ENCODE measurements around the gene SLC18A2.

Gene SLC18A2

DNA sequence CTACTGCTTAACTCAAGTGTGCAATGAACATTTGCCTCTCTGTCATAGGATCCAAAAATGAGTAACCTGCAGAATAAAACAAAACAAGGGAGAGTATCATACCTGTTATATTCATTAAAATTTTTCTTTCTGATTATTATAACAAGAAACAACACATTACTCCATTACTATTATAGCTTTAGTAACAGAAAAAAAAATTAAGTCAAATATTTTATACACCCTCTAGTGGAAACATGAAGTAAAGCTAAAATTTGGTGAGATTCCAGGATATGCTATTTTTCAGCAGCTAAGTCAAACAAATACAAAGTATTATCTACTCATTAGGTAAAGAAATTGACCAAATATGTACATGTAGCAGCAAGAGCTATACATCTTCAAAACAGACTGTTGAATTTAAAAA is 78.0 kb downstream of the SLC18A2 start:
- Histone ChIP-seq H3K4me3 (ENCODE audit: low read depth, low read length) (no peak overlapping the region), H3K4me1 (no peaks in the 10 kb centered on the region), H3K9me3 (no peaks in the 10 kb centered on the region), H3K27me3 (no peaks in the 10 kb centered on the region), H3K36me3 (no peaks in the 10 kb centered on the region; the same call in 1 of the 2 replicates)
- DNase-seq = no peak
- TF ChIP-seq, protein P1, sequence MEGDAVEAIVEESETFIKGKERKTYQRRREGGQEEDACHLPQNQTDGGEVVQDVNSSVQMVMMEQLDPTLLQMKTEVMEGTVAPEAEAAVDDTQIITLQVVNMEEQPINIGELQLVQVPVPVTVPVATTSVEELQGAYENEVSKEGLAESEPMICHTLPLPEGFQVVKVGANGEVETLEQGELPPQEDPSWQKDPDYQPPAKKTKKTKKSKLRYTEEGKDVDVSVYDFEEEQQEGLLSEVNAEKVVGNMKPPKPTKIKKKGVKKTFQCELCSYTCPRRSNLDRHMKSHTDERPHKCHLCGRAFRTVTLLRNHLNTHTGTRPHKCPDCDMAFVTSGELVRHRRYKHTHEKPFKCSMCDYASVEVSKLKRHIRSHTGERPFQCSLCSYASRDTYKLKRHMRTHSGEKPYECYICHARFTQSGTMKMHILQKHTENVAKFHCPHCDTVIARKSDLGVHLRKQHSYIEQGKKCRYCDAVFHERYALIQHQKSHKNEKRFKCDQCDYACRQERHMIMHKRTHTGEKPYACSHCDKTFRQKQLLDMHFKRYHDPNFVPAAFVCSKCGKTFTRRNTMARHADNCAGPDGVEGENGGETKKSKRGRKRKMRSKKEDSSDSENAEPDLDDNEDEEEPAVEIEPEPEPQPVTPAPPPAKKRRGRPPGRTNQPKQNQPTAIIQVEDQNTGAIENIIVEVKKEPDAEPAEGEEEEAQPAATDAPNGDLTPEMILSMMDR (IDR thresholded peaks at IDR 0.05; ENCODE audit: low read depth, low read length) = peak; percentile 31; the same call in 1 of the 2 replicates

DNA sequence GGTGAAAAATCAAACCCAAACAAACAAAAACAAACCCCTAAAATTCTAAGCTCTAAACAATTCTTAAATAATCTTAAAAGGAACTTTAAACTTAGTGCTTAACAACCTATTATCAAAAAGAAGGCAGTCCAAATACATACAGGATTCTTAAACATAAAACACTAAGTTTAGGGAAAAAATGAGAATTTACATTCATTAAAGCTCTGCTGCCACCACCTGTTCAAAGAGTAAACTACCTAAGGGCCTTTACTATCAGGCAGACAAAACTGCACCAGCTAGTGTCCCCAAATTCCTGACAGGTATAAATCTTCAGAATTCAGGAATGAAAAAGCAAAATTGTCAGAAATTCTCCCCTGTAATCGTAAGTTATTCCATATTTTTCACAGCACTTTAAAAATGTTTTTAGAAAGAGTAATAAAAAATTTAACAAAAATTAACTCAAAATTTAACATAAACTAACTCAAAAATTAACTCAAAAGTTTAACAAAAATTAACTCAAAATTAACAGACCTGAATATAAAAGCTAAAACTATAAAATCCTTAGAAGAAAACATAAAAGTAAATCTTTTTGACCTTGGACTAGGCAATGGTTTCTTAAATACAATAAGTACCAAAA is 79.2 kb downstream of the SLC18A2 start:
- peak; percentile 12 for DNase-seq
- TF ChIP-seq, protein P1 (IDR thresholded peaks at IDR 0.05; ENCODE audit: low read depth, low read length) = peak; percentile 72
- H3K36me3 ChIP-seq = no peaks in the 10 kb centered on the region
- no peaks in the 10 kb centered on the region for H3K9me3 ChIP-seq
- no peak overlapping the region for H3K4me3 ChIP-seq (ENCODE audit: low read depth, low read length)
- H3K4me1 ChIP-seq = no peaks in the 10 kb centered on the region
- no peaks in the 10 kb centered on the region for H3K27me3 ChIP-seq

DNA sequence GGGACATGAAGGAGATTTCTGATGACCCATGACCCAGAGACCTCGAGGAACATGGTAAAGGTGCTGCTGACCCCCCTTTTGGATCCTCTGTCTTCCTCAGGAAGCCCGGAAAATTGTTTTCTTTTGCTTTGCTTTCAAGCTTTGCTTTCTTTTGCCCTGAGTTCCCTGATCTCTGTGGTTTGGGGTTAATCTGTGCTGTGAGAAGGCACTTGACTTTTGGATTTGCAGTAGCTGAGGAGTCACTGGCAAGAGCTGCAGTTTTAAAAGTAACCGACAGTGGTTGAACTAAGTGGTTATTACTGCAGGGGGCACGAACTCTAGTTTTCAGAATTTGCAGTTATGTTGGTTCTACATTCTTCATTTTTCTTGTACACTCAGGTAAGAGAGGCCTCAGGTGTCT is 81.3 kb downstream of the SLC18A2 start:
- H3K4me3 ChIP-seq (ENCODE audit: low read depth, low read length) = no peak overlapping the region
- no peaks in the 10 kb centered on the region for H3K4me1 ChIP-seq
- no peaks in the 10 kb centered on the region for H3K9me3 ChIP-seq
- DNase-seq = no peak
- H3K36me3 ChIP-seq = no peaks in the 10 kb centered on the region
- TF ChIP-seq, protein P1 (IDR thresholded peaks at IDR 0.05; ENCODE audit: low read depth, low read length) = no peak
- no peaks in the 10 kb centered on the region for H3K27me3 ChIP-seq

DNA sequence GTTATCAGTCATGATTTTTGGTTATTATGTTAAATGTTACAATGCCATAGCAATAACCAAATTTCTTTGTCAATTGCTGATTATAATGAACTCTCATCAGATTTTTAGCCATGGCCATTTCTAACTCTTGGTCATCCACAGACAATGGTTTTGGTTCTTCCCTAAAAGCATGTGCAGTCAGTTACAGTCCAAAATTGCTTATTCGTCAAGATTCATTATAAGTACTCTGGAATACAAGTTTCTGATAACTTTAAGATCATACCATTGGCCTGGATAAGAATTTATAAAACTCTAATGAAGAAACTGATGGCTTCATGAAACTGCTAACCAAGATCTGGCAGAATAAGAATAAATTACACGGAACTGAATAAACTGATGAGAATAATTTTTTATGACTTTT is 83.5 kb downstream of the SLC18A2 start:
- H3K36me3 ChIP-seq = no peaks in the 10 kb centered on the region
- TF ChIP-seq, protein P1 (IDR thresholded peaks at IDR 0.05; ENCODE audit: low read depth, low read length) = no peak
- H3K27me3 ChIP-seq = no peaks in the 10 kb centered on the region
- H3K4me3 ChIP-seq (ENCODE audit: low read depth, low read length) = no peak overlapping the region
- no peaks in the 10 kb centered on the region for H3K4me1 ChIP-seq
- no peak for DNase-seq
- H3K9me3 ChIP-seq = no peaks in the 10 kb centered on the region

DNA sequence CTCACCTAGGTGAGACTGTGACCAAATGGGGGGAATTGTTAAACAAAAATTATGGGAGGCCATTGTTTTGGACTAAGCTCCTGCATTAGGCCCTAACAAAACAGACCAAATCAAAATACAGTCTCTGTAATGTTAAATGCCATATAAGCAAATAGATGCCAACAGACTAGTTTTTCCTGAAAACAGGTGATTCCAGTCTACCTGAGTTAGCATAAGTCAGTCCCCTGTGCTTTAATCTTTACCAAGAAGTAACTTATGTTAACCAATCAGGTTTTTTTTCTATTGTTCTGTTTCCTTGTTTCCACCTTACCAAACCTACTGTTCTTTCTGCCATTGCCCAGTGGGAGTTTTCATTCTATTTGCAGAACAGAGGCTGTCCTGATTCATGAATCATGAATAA is 86.3 kb downstream of the SLC18A2 start:
- TF ChIP-seq, protein P1 (IDR thresholded peaks at IDR 0.05; ENCODE audit: low read depth, low read length) = no peak
- Histone ChIP-seq H3K4me3 (ENCODE audit: low read depth, low read length) (no peak overlapping the region), H3K9me3 (no peaks in the 10 kb centered on the region), H3K4me1 (no peaks in the 10 kb centered on the region), H3K27me3 (no peaks in the 10 kb centered on the region), H3K36me3 (no peaks in the 10 kb centered on the region)
- no peak for DNase-seq
